Right cardiac atrium (tissue), 5 donors: Measurements from ENCODE around the gene NUDT14. TPM values are rescaled to one million over a fixed set of nuclear protein-coding genes. Genes with fewer than 3 reads are reported as not detected.

Source experiments
- ATAC-seq, 2 donors: fragments of 200-7000 bp; cut with Tn5 transposase; one replicate each; pipeline versions ENCODE4 v1.8.0 to v1.9.1; 2020; ENCODE audit warnings: moderate library complexity in 2 of 2, mild to moderate bottlenecking in 1 of 2
- DNase-seq, 3 donors: peaks; one replicate each; pipeline ENCODE4 v3.0.0-alpha.2; 2020
- H3K27ac ChIP-seq: one replicate; pipeline ENCODE4 v1.5.1; 2013; ENCODE audit warnings: mild to moderate bottlenecking, low read length, control low read depth, moderate library complexity
- H3K27me3 ChIP-seq: one replicate; pipeline ENCODE4 v1.6.1; 2013; ENCODE audit not compliant: control insufficient read depth, insufficient read depth
- H3K4me1 ChIP-seq: one replicate; pipeline ENCODE4 v1.6.1; 2013; ENCODE audit warnings: low read length; ENCODE audit not compliant: control insufficient read depth, insufficient read depth
- H3K4me3 ChIP-seq: one replicate; pipeline ENCODE4 v1.5.1; 2013; ENCODE audit warnings: low read length, control low read depth
- H3K9me3 ChIP-seq: one replicate; pipeline ENCODE4 v1.6.1; 2013; ENCODE audit warnings: low read length; ENCODE audit not compliant: control insufficient read depth
- WGBS: extraction: QIAGEN DNeasy Blood & Tissue Kit; methylation state at CpG from one replicate; pipeline ENCODE4 v1.1.7; 2013; 5-methylcytosine and 5-hydroxymethylcytosine counted together
- intact Hi-C, 4 donors: fragments of 100-400 bp; cut with DNase I; formaldehyde crosslinking; loops; one replicate each; pipeline versions ENCODE4 v1.11.0 to v1.14.0; 2022 to 2023
- microRNA-seq, 2 donors: library from miRNA; unstranded; fragments of <30 nt; microRNA quantifications; one replicate each; pipeline ENCODE4 v1.2.0, GENCODE V29; 2020 to 2021
- polyA plus RNA-seq: library from polyadenylated mRNA; stranded (reverse); fragments of 200-250 nt; gene quantifications from one replicate; pipeline ENCODE4 v1.2.3, GENCODE V29; 2013
- total RNA-seq, 4 donors: library from RNA; stranded (reverse); fragmentation: NEBNext Ultra II Directional; extraction: Animal tissue kit (Norgen Biotek cat#: 25700); gene quantifications; one replicate each; pipeline ENCODE4 v1.2.1, GENCODE V29; 2021
- donor health status: healthy with polysubstance abuse.
- donor health status: DM: no; HTN: yes; CAD: no.
- donor health status: DM: no; HTN: no; CAD: no.
- donor health status: DM: no; HTN: yes; CAD: no; lungs with severe emphysema.
- donor health status: DM: yes; HTN: yes; CAD: no.

Gene NUDT14
- total and polyA plus RNA-seq, 5 donors = 23.9 to 35.5 (median 31.4) TPM

GRCh38 chr14:105123064-105123665 is 57.9 kb downstream of the NUDT14 start:
- H3K9me3 ChIP-seq = peaks cover 8% of the 10 kb centered on the region
- ATAC-seq (no peak), DNase-seq (no peak)
- 86% methylated on average over 5 of the region's 5 CpGs for WGBS
- no peak overlapping the region for H3K4me3 ChIP-seq
- no peaks in the 10 kb centered on the region for H3K27me3 ChIP-seq
- no peaks in the 10 kb centered on the region for H3K4me1 ChIP-seq
- H3K27ac ChIP-seq = no peak overlapping the region
- intact Hi-C loops = no loop called here

Small RNA genes within 50 kb of the gene (microRNA-seq; reads per million reads assigned to microRNA genes)
- gene MIR6765 = 0 reads per million in 2 donors

Other genes starting within 250 kb of the NUDT14 start
- 1 to 10 TPM; 2.5 to 5.7 (median 3.3) TPM for gene AHNAK2, start 202.9 kb downstream of the NUDT14 start, total RNA-seq
- gene AHNAK2, start 202.9 kb downstream of the NUDT14 start, polyA plus RNA-seq = 2.0 TPM
- 1 to 10 TPM; 1.8 to 4.2 (median 3.1) TPM for gene CLBA1, start 195.5 kb downstream of the NUDT14 start, total RNA-seq
- 2.4 TPM for gene CLBA1, start 195.5 kb downstream of the NUDT14 start, polyA plus RNA-seq
- 1 to 10 TPM; 2.9 to 3.9 (median 3.3) TPM for gene CDCA4, start 160.2 kb downstream of the NUDT14 start, total RNA-seq
- 2.5 TPM for gene CDCA4, start 160.2 kb downstream of the NUDT14 start, polyA plus RNA-seq
- gene GPR132, start 115.9 kb downstream of the NUDT14 start, total RNA-seq = under 1 TPM; 0.62 to 0.80 (median 0.73) TPM
- 0.32 TPM for gene GPR132, start 115.9 kb downstream of the NUDT14 start, polyA plus RNA-seq
- gene JAG2, start 12.5 kb downstream of the NUDT14 start, total RNA-seq = 10 to 100 TPM; 16.5 to 21.3 (median 17.4) TPM
- gene JAG2, start 12.5 kb downstream of the NUDT14 start, polyA plus RNA-seq = 17.8 TPM
- 10 to 100 TPM; 28.1 to 40.5 (median 35.8) TPM for gene BTBD6, start 67.2 kb upstream of the NUDT14 start, total RNA-seq
- 42.2 TPM for gene BTBD6, start 67.2 kb upstream of the NUDT14 start, polyA plus RNA-seq
- gene BRF1, start 119.7 kb upstream of the NUDT14 start, total RNA-seq = 10 to 100 TPM; 18.1 to 21.1 (median 18.4) TPM
- gene BRF1, start 119.7 kb upstream of the NUDT14 start, polyA plus RNA-seq = 17.9 TPM
- gene PACS2, start 133.4 kb upstream of the NUDT14 start, total RNA-seq = 10 to 100 TPM; 50.6 to 67.0 (median 64.4) TPM
- gene PACS2, start 133.4 kb upstream of the NUDT14 start, polyA plus RNA-seq = 63.0 TPM
- 1 to 10 TPM in 2 of 4 donors, under 1 TPM in 2; 0.46 to 1.9 (median 1.00) TPM for gene TEX22, start 217.2 kb upstream of the NUDT14 start, total RNA-seq
- gene TEX22, start 217.2 kb upstream of the NUDT14 start, polyA plus RNA-seq = 0.05 TPM
- gene MTA1, start 238.5 kb upstream of the NUDT14 start, total RNA-seq = 100 to 1,000 TPM; 121 to 179 (median 157) TPM
- gene MTA1, start 238.5 kb upstream of the NUDT14 start, polyA plus RNA-seq = 131 TPM